ENCODE data around the gene TAF10.

- TF ChIP-seq CTCF (IDR thresholded peaks at IDR 0.05), result no peak
- TF ChIP-seq POLR2A (IDR thresholded peaks at IDR 0.05), result no peak
Observed at GRCh38 chr11:6625156-6625831, 13.3 kb upstream of the TAF10 start.

All from testis (tissue), 2 donors.